HG03108 (cell line): ENCODE measurements around the gene RBM33.
"Not testable (repeated sequence)": the region's sequence is repeated elsewhere in the genome, so short reads cannot be mapped to it uniquely, and the experiment has no call there.

Experiments used
- ATAC-seq: cut with Tn5 transposase; IDR thresholded peaks from one replicate; pipeline ENCODE4 v1.9.1; 2021; ENCODE audit warnings: moderate library complexity; ENCODE audit not compliant: unreplicated experiment

The RBM33 gene

GRCh38 chr7:155688237-155688636, 43.8 kb downstream of the RBM33 start:
- not testable (repeated sequence) for ATAC-seq

GRCh38 chr7:155690655-155691054, 46.2 kb downstream of the RBM33 start:
- ATAC-seq: not testable (repeated sequence)

- ATAC-seq: no peak
Measured at GRCh38 chr7:155692317-155692716, 47.9 kb downstream of the RBM33 start.

- ATAC-seq: no peak
Measured at GRCh38 chr7:155693826-155694225, 49.4 kb downstream of the RBM33 start.

GRCh38 chr7:155694851-155695250, 50.4 kb downstream of the RBM33 start:
- ATAC-seq: no peak

GRCh38 chr7:155696747-155697146, 52.3 kb downstream of the RBM33 start:
- ATAC-seq: no peak

- ATAC-seq: no peak
Measured at GRCh38 chr7:155698633-155699032, 54.2 kb downstream of the RBM33 start.

GRCh38 chr7:155699180-155699579, 54.7 kb downstream of the RBM33 start:
- ATAC-seq: no peak

- ATAC-seq: no peak
Measured at GRCh38 chr7:155700847-155701246, 56.4 kb downstream of the RBM33 start.

- no peak for ATAC-seq
Measured at GRCh38 chr7:155701972-155702544, 57.6 kb downstream of the RBM33 start.

GRCh38 chr7:155702616-155703015, 58.2 kb downstream of the RBM33 start:
- no peak for ATAC-seq

- no peak for ATAC-seq
Measured at GRCh38 chr7:155705623-155706360, 61.3 kb downstream of the RBM33 start.

- no peak for ATAC-seq
Measured at GRCh38 chr7:155706376-155706775, 61.9 kb downstream of the RBM33 start.

- ATAC-seq: peak; percentile 63
Measured at GRCh38 chr7:155709453-155709852, 65.0 kb downstream of the RBM33 start.

- ATAC-seq: no peak
Measured at GRCh38 chr7:155710031-155710430, 65.6 kb downstream of the RBM33 start.

GRCh38 chr7:155710530-155710929, 66.1 kb downstream of the RBM33 start:
- no peak for ATAC-seq

- ATAC-seq: no peak
Measured at GRCh38 chr7:155711081-155711480, 66.6 kb downstream of the RBM33 start.

- ATAC-seq: no peak
Measured at GRCh38 chr7:155713384-155713783, 68.9 kb downstream of the RBM33 start.

- ATAC-seq: no peak
Measured at GRCh38 chr7:155714702-155715101, 70.2 kb downstream of the RBM33 start.

- no peak for ATAC-seq
Measured at GRCh38 chr7:155715111-155715805, 70.8 kb downstream of the RBM33 start.

- no peak for ATAC-seq
Measured at GRCh38 chr7:155717010-155717744, 72.7 kb downstream of the RBM33 start.
